Right lobe of liver (tissue), 6 donors: ENCODE results near the gene SSBP3. TPM values are rescaled to one million over a fixed set of nuclear protein-coding genes. Genes with fewer than 3 reads are reported as not detected.
A peak's percentile ranks its signal among the peaks of the same experiment; 100 is the strongest.
"Not testable (repeated sequence)": the region's sequence is repeated elsewhere in the genome, so short reads cannot be mapped to it uniquely, and the experiment has no call there.

Experiments used
- ATAC-seq, 4 donors: fragments of 200-7000 bp; cut with Tn5 transposase; one replicate each; pipeline ENCODE4 v1.9.1; 2020; ENCODE audit warnings: mild to moderate bottlenecking in 4 of 4, moderate library complexity in 4 of 4
- DNase-seq, 3 donors: peaks; one replicate each; pipeline ENCODE4 v3.0.0-alpha.2; 2020
- H3K27ac ChIP-seq, 3 donors: fragments of 200-600 bp; one replicate each; pipeline ENCODE4 v1.8.0; 2022
- H3K27me3 ChIP-seq, 2 donors: fragments of 200-600 bp; one replicate each; pipeline ENCODE4 v1.8.0; 2022
- H3K36me3 ChIP-seq, 4 donors: fragments of 200-600 bp; sonication (generic) in 1 of 4; one replicate each; pipeline versions ENCODE4 v1.5.1 to v1.8.0; 2017 to 2022; ENCODE audit warnings: control low read depth in 1 of 4
- H3K4me1 ChIP-seq, 4 donors: fragments of 200-600 bp; sonication (generic) in 1 of 4; one replicate each; pipeline versions ENCODE4 v1.5.1 to v1.8.0; 2017 to 2022; ENCODE audit warnings: control low read depth in 1 of 4
- H3K4me3 ChIP-seq, 3 donors: fragments of 200-600 bp; one replicate each; pipeline ENCODE4 v1.8.0; 2022
- H3K9me3 ChIP-seq, 4 donors: fragments of 200-600 bp; sonication (generic) in 1 of 4; one replicate each; pipeline versions ENCODE4 v1.5.1 to v1.8.0; 2017 to 2022; ENCODE audit warnings: control low read depth in 1 of 4
- CTCF ChIP-seq, 4 donors: fragments of 200-600 bp in 3 of 4; fragments of 450-650 bp in 1 of 4; IDR thresholded peaks; one replicate each; pipeline versions ENCODE4 v1.5.1 to v1.8.0; 2016 to 2022; ENCODE audit warnings: antibody characterized with exemption in 4 of 4, mild to moderate bottlenecking in 2 of 4
- POLR2A ChIP-seq: fragments of 450-650 bp; IDR thresholded peaks from one replicate; pipeline ENCODE4 v1.6.1; 2017; ENCODE audit warnings: antibody characterized with exemption, mild to moderate bottlenecking
- WGBS: methylation state at CpG from one replicate; pipeline ENCODE4 v1.1.6; 2018; ENCODE audit warnings: low coverage, low lambda C conversion rate; ENCODE audit not compliant: insufficient coverage; ENCODE audit errors: missing lambda C conversion rate; 5-methylcytosine and 5-hydroxymethylcytosine counted together
- intact Hi-C, 2 donors: fragments of 100-400 bp; cut with DNase I; formaldehyde crosslinking; loops; one replicate each; pipeline versions ENCODE4 v1.11.2 to v1.14.1; 2022
- total RNA-seq, 6 experiments: library from RNA; depleted of rRNA in 2 of 6; stranded (reverse); fragments of >200 nt in 2 of 6; fragmentation: NEBNext Ultra II Directional in 3 of 6; extraction: Animal tissue kit (Norgen Biotek cat#: 25700) in 3 of 6; gene quantifications; one replicate each; pipeline versions ENCODE4 v1.1.0 to v1.2.4, GENCODE V29; 2016 to 2023
- donor health status: DM: no; HTN: yes; CAD: no.
- donor health status: DM: no; HTN: no; CAD: no.
- donor health status: DM: no; HTN: no; CAD: no.
- donor health status: DM: no; HTN: yes; CAD: no.
- donor health status: DM: no; HTN: yes; CAD: no.

The SSBP3 gene
- total RNA-seq, 6 experiments from 2014 or later, result 19.4 to 34.1 (median 24.4) TPM

- no peak overlapping the region for H3K4me3 ChIP-seq
- no peaks in the 10 kb centered on the region for H3K9me3 ChIP-seq
- peaks cover 0 to 18% (median 6%) of the 10 kb centered on the region in 4 donors for H3K36me3 ChIP-seq
- no peaks in the 10 kb centered on the region for H3K27me3 ChIP-seq
- intact Hi-C loops, result no loop called here
- ATAC-seq (no peak), DNase-seq (no peak)
- 59% methylated on average over 3 of the region's 3 CpGs for WGBS
- no peak overlapping the region for H3K27ac ChIP-seq
- TF ChIP-seq CTCF (IDR thresholded peaks at IDR 0.05) (no peak), POLR2A (no peak)
- peaks cover 0 to 15% (median 7%) of the 10 kb centered on the region in 4 donors for H3K4me1 ChIP-seq
Measured at GRCh38 chr1:54392401-54392800, 13.8 kb downstream of the SSBP3 start.

GRCh38 chr1:54391450-54392209 is 14.6 kb downstream of the SSBP3 start:
- no peaks in the 10 kb centered on the region for H3K27me3 ChIP-seq
- H3K36me3 ChIP-seq, result peaks cover 0 to 18% (median 6%) of the 10 kb centered on the region in 4 donors
- DNase-seq (peak in 1 of 3 donors; percentile 15), ATAC-seq (no peak)
- H3K9me3 ChIP-seq, result no peaks in the 10 kb centered on the region
- intact Hi-C loops, result no loop called here
- H3K27ac ChIP-seq, result no peak overlapping the region
- H3K4me1 ChIP-seq, result peaks cover 0 to 10% (median 3%) of the 10 kb centered on the region in 4 donors
- H3K4me3 ChIP-seq, result no peak overlapping the region
- no peak for TF ChIP-seq CTCF (IDR thresholded peaks at IDR 0.05)
- no peak for TF ChIP-seq POLR2A
- WGBS, result 87% methylated on average over 4 of the region's 15 CpGs

- H3K4me1 ChIP-seq, result peaks cover 0 to 1% (median 0%) of the 10 kb centered on the region in 4 donors
- 100% methylated on average over 2 of the region's 24 CpGs for WGBS
- DNase-seq (no peak), ATAC-seq (no peak)
- no peaks in the 10 kb centered on the region for H3K9me3 ChIP-seq
- H3K4me3 ChIP-seq, result no peak overlapping the region
- TF ChIP-seq POLR2A (no peak), CTCF (IDR thresholded peaks at IDR 0.05) (no peak)
- intact Hi-C loops, result no loop called here
- no peak overlapping the region for H3K27ac ChIP-seq
- H3K36me3 ChIP-seq, result peaks cover 0 to 18% (median 6%) of the 10 kb centered on the region in 4 donors
- no peaks in the 10 kb centered on the region for H3K27me3 ChIP-seq
Measured at GRCh38 chr1:54390655-54391054, 15.5 kb downstream of the SSBP3 start.

GRCh38 chr1:54389608-54390007 is 16.6 kb downstream of the SSBP3 start:
- H3K27me3 ChIP-seq, H3K4me1 ChIP-seq, ATAC-seq, H3K9me3 ChIP-seq, H3K4me3 ChIP-seq, intact Hi-C loops, DNase-seq, H3K27ac ChIP-seq: not testable (repeated sequence)
- 80% methylated on average over 1 of the region's 2 CpGs for WGBS
- H3K36me3 ChIP-seq, result peaks cover 0 to 18% (median 6%) of the 10 kb centered on the region in 4 donors

GRCh38 chr1:54387419-54387818 is 18.8 kb downstream of the SSBP3 start:
- ATAC-seq, result no peak
- no peak overlapping the region for H3K4me3 ChIP-seq
- intact Hi-C loops, result no loop called here
- peaks cover 0 to 22% (median 5%) of the 10 kb centered on the region in 4 donors for H3K4me1 ChIP-seq
- no peak for DNase-seq
- H3K27ac ChIP-seq, result no peak overlapping the region
- TF ChIP-seq CTCF (IDR thresholded peaks at IDR 0.05) (no peak), POLR2A (no peak)
- no peaks in the 10 kb centered on the region for H3K9me3 ChIP-seq
- no peaks in the 10 kb centered on the region for H3K27me3 ChIP-seq
- H3K36me3 ChIP-seq, result peaks cover 0 to 9% (median 3%) of the 10 kb centered on the region in 4 donors
- WGBS, result 98% methylated on average over 4 of the region's 5 CpGs
